ENCODE data around the gene SVIL.

The SVIL gene

DNA sequence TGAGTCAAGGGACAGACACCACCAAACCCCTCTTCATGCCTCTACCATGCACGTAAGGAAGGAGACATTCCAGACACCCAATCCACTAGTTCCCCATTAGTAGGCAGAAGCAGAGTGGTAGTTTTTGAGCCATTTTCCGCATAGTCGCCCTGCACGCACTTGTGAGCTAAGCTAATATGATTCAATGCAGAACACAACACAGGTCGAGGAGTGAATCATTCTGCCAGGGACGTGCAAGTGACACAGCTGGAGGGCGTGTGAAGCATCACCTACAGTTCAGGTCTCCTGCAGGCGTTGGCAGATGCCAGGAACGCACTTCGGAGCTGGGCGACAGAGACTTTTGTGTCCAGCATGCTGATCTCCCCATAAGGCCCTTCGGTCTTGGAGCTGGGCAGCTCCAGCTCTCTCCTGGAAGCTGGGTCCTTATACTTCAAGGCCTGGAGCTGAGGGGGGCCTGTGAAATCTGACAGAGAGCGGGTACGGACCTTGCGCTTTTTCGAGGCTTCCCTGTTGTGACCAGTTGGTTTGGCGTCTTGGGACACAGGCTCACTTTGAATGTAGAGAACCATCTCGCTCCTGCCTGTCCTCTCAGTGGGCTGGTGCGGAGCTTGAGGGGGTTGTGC, 102.4 kb downstream of the SVIL start:
- Mint-ChIP-seq H3K4me1 (peaks cover 43% of the 10 kb centered on the region), H3K27ac (peak overlapping the region; percentile 39)

DNA sequence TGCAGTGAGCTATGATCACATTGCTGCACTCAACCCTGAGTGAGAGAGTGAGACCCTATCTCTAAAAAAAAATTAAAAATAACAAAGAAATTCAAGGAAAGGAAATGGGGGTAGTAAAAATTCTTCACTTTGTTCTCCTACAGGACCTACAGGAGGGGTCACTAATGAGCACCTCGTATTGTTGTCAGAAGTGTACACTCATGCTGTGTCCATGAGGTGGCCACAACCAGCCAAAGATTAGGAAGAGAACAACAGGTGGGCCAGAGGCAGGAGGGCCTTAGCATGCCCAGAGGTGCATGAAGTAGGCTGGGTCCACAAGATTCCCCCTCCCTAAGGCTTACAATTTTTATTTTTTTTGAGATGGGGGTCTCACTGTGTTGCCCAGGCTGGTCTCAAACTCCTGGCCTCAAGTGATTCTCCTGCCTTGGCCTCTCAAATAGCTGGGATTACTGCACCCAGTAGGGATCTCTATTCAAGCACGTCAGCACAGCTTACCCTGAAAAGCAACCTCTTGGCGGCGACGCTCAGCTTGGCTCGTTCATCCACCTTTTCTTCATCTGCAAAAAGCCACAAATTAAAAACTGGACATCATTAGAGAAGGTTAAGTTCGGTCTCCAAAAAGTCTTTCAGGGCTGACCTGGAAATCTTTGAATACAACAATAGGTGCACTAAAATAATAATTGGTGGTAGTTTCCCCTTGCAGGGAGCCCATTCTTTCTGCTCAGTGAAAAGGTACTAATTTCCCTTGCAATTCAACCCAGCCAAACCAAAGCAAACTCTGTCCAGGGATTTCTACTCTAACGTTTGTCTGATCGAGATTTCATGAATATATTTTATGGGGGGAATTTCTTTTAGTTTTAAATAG, 104.4 kb downstream of the SVIL start:
- Mint-ChIP-seq H3K9me3 (no peaks in the 10 kb centered on the region), H3K27me3 (ENCODE audit: low read depth, poor library complexity) (no peaks in the 10 kb centered on the region), H3K4me3 (no peak overlapping the region), H3K36me3 (ENCODE audit: low read depth) (peaks cover 57% of the 10 kb centered on the region), H3K27ac (peak overlapping the region; percentile 76), H3K4me1 (peaks cover 26% of the 10 kb centered on the region)
- DNase-seq, result no peak
- TF ChIP-seq, protein P1, sequence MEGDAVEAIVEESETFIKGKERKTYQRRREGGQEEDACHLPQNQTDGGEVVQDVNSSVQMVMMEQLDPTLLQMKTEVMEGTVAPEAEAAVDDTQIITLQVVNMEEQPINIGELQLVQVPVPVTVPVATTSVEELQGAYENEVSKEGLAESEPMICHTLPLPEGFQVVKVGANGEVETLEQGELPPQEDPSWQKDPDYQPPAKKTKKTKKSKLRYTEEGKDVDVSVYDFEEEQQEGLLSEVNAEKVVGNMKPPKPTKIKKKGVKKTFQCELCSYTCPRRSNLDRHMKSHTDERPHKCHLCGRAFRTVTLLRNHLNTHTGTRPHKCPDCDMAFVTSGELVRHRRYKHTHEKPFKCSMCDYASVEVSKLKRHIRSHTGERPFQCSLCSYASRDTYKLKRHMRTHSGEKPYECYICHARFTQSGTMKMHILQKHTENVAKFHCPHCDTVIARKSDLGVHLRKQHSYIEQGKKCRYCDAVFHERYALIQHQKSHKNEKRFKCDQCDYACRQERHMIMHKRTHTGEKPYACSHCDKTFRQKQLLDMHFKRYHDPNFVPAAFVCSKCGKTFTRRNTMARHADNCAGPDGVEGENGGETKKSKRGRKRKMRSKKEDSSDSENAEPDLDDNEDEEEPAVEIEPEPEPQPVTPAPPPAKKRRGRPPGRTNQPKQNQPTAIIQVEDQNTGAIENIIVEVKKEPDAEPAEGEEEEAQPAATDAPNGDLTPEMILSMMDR (IDR thresholded peaks at IDR 0.05), result no peak

More for the DNA sequence above, 102.4 kb downstream of the SVIL start:
- TF ChIP-seq, protein P1 (IDR thresholded peaks at IDR 0.05), result no peak
- Mint-ChIP-seq H3K27me3 (ENCODE audit: low read depth, poor library complexity) (no peaks in the 10 kb centered on the region), H3K4me3 (no peak overlapping the region), H3K9me3 (no peaks in the 10 kb centered on the region), H3K36me3 (ENCODE audit: low read depth) (peaks cover 46% of the 10 kb centered on the region)
- DNase-seq, result no peak

DNA sequence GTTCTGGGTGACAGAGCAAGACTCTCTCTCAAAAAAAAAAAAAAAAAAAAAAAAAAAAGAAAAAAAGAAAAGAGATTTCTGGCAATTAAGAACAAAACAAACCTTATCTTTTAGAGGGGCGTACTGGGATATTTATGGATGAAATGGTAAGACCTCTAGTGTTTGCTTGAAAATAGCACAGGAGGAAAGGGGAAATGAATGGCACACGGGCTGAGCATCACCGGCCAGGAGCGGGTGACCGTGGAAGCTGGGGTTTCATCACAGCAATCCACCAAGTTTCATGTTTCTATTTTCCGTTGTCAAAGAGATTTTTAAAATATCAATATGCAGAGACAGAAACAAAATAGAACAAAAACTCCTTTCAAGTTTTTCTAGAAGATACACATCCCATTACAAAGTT, 105.6 kb downstream of the SVIL start:
- TF ChIP-seq, protein P1 (IDR thresholded peaks at IDR 0.05), result no peak
- H3K4me1 Mint-ChIP-seq, result peaks cover 18% of the 10 kb centered on the region
- no peak overlapping the region for H3K4me3 Mint-ChIP-seq
- no peaks in the 10 kb centered on the region for H3K9me3 Mint-ChIP-seq
- no peak for DNase-seq
- peaks cover 4% of the 10 kb centered on the region for H3K27me3 Mint-ChIP-seq (ENCODE audit: low read depth, poor library complexity)
- peak overlapping the region; percentile 69 for H3K27ac Mint-ChIP-seq
- H3K36me3 Mint-ChIP-seq (ENCODE audit: low read depth), result peaks cover 62% of the 10 kb centered on the region

DNA sequence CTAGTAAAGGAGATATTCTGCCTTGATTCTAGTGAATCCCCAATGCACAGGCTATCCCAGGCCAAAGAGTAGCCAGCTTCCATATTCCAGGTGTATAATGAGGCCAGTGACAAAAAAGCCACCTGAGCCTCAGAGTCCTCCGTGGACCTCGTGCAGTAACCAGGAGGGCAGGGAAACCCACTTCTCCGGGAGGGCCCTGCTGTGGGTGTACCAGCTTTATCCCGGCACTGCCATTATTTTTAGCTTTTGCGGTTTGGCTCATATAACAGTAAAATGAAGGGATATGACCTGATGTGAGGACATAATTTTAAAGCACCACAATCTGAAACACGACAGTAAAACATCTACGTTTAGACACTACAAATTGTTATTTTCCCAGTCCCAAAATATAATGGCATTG, 109.0 kb downstream of the SVIL start:
- TF ChIP-seq, protein P1 (IDR thresholded peaks at IDR 0.05), result no peak
- peaks cover 74% of the 10 kb centered on the region for H3K36me3 Mint-ChIP-seq (ENCODE audit: low read depth)
- H3K4me3 Mint-ChIP-seq, result no peak overlapping the region
- no peak overlapping the region for H3K27ac Mint-ChIP-seq
- peaks cover 7% of the 10 kb centered on the region for H3K27me3 Mint-ChIP-seq (ENCODE audit: low read depth, poor library complexity)
- H3K9me3 Mint-ChIP-seq, result no peaks in the 10 kb centered on the region
- peaks cover 32% of the 10 kb centered on the region for H3K4me1 Mint-ChIP-seq
- DNase-seq, result no peak

DNA sequence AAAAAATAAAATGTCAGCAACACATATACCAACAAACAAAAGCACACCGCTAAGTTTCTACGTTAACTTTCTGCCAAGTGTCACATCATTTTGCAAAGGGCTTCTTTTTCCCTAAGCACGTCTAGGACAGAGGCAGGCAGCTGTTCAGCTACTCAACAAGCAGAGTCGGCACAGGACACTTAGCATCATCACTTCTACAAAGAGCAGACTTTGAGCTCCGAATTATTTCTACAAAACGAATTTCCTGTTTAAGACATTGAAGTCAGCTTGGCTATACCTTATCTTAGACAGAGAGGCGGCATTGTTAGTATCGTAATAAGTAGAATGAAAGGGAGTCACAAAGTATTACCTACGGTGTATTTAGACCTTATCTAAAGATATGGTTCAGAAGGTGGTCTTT, 110.1 kb downstream of the SVIL start:
- TF ChIP-seq, protein P1 (IDR thresholded peaks at IDR 0.05), result no peak
- H3K4me3 Mint-ChIP-seq, result no peak overlapping the region
- H3K4me1 Mint-ChIP-seq, result peaks cover 35% of the 10 kb centered on the region
- H3K27ac Mint-ChIP-seq, result peak overlapping the region; percentile 50
- DNase-seq, result no peak
- H3K9me3 Mint-ChIP-seq, result no peaks in the 10 kb centered on the region
- H3K36me3 Mint-ChIP-seq (ENCODE audit: low read depth), result peaks cover 72% of the 10 kb centered on the region
- H3K27me3 Mint-ChIP-seq (ENCODE audit: low read depth, poor library complexity), result peaks cover 7% of the 10 kb centered on the region

Data from nephron progenitor cell (in vitro differentiated cells).